Measurements from ENCODE around the gene SLC26A1. TPM values are rescaled to one million over a fixed set of nuclear protein-coding genes. Genes with fewer than 3 reads are reported as not detected.

The SLC26A1 gene
- total RNA-seq, 6 experiments from 2014 or later, result 9.6 to 30.9 (median 23.0) TPM

DNA sequence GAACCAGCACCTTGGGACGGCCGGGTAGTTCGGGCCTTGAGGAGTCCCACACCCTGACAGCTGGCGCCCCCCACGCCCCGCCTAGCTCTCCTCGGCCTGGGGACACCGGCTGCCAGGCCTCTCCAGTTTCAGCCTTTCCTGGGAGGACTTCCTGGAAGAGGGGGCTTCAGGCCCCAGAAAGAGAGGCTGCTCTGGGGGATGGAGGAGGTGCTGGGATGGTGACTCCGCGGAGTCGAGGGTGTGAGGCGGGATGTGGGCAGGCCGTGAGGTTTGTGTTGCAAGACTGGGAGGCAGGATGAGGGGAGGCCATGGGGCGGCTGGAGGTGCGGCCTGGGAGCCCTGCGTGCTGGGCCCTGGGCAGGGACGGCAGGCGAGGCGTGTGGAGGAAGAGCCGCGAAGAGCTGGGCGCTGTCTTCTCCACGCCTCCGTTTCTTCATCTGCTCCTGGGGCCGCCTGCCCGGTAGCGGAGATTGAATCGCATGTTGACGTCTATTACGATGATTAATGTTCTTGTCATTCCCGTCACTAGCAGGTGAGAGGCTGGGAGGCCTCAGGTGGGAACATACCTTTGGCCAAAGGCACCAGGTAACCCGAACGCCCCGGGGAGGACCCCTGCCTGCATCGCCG is 17.3 kb upstream of the SLC26A1 start:
- intact Hi-C loops (cut with DNase I), result no loop called here
- H3K9me3 ChIP-seq, result no peaks in the 10 kb centered on the region
- DNase-seq, result peak; percentile 75 to 84 (median 80)
- WGBS (ENCODE audit: insufficient coverage, low coverage, low lambda C conversion rate, missing lambda C conversion rate), result 11% methylated on average over 6 of the region's 36 CpGs
- H3K4me1 ChIP-seq, result peaks cover 0 to 33% (median 14%) of the 10 kb centered on the region in 4 donors
- ATAC-seq, result peak; percentile 28 to 49 (median 48)
- no peaks in the 10 kb centered on the region for H3K27me3 ChIP-seq
- H3K36me3 ChIP-seq, result peaks cover 0 to 8% (median 0%) of the 10 kb centered on the region in 4 donors
- peak overlapping the region; percentile 48 to 67 (median 62) for H3K4me3 ChIP-seq
- peak overlapping the region in 1 of 3 donors; percentile 40 for H3K27ac ChIP-seq
- TF ChIP-seq, protein P1, sequence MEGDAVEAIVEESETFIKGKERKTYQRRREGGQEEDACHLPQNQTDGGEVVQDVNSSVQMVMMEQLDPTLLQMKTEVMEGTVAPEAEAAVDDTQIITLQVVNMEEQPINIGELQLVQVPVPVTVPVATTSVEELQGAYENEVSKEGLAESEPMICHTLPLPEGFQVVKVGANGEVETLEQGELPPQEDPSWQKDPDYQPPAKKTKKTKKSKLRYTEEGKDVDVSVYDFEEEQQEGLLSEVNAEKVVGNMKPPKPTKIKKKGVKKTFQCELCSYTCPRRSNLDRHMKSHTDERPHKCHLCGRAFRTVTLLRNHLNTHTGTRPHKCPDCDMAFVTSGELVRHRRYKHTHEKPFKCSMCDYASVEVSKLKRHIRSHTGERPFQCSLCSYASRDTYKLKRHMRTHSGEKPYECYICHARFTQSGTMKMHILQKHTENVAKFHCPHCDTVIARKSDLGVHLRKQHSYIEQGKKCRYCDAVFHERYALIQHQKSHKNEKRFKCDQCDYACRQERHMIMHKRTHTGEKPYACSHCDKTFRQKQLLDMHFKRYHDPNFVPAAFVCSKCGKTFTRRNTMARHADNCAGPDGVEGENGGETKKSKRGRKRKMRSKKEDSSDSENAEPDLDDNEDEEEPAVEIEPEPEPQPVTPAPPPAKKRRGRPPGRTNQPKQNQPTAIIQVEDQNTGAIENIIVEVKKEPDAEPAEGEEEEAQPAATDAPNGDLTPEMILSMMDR (IDR thresholded peaks at IDR 0.05), result no peak
- TF ChIP-seq POLR2A (IDR thresholded peaks at IDR 0.05), result no peak

DNA sequence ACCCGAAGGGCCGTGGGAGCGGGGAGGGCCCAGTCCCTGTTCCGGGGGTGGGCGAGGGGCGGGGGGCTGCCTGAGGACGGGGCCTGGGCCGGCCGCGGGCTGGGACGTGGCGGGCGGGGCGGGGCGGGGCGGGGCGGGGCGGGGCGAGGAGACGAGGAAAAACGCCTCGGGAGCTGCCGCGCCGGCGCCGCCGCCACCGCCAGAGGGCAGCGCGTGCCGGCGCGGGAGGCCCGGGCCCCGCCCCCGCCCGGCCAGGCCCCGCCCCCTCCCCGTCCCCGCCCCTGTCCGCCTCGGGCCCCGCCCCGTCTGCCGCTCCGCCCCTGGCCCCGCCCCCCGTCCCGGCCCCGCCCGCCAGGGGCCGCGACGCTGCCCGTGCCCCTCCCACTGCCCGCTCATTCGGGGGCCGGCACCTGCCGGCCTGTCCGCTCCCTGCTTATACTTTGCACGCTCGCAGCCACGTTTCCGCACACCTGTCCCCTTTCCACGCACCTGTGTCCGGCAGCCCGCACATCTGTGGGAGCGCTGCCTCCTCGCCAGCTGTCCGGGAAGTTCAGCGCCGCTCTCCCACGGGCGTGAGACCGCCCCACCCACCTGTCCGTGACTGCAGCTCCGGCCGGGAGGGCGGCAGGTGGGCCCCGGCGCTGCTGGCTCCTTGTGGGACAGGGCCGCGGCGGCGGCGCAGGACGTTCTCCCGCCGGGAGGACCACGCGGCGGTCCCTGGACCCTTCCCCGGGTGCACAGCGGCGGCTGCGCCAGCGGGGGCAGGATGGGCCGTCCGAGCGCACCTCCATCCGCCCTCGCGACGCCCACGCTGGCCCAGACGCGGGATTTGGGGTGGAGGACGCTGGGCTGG is 16.6 kb upstream of the SLC26A1 start:
- no peaks in the 10 kb centered on the region for H3K27me3 ChIP-seq
- ATAC-seq, result peak; percentile 69 to 77 (median 72)

DNA sequence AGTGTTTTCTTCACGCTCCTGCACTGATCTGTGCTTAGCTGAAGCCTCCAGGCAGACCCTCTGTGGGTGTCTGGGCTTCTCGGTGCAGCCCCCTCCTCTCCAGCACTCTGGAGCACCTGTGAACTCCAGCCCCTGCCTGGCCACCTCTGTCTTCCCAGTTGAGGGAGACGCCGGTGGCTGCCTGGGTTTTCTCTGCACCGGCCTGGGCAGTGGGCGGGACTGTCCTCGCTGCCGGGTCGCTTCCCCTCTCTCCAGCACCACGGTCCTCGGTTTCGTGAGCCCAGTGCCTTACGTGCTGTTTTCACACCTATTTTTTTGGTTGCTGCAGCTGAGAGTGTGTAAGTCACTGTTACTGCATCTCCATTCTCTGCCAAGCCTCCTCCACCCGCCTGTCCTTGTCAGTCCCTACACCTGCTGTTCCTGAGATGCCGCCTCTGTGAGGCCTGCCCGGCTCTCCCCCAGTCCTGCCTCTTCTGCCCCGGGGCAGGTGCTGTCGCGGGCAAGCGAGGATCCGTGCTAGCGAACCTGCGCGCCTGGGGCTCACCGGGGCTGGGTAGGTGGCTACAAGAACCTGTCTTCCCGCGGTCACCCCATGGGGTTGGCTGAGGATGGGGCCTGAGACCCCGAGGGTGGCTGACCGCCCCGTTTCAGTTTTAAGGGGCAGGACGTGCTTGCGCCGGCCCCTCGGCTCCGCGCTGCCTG is 15.8 kb upstream of the SLC26A1 start:
- peaks cover 0 to 8% (median 0%) of the 10 kb centered on the region in 4 donors for H3K36me3 ChIP-seq
- DNase-seq (peak in 2 of 3 donors; percentile 69 to 74), ATAC-seq (peak in 3 of 4 donors; percentile 2 to 21 (median 3))
- H3K4me3 ChIP-seq, result peak overlapping the region; percentile 56 to 63 (median 62)
- 5% methylated on average over 25 of the region's 36 CpGs for WGBS (ENCODE audit: insufficient coverage, low coverage, low lambda C conversion rate, missing lambda C conversion rate)
- TF ChIP-seq POLR2A (IDR thresholded peaks at IDR 0.05), result no peak
- TF ChIP-seq, protein P1 (IDR thresholded peaks at IDR 0.05), result no peak
- H3K27ac ChIP-seq, result no peak overlapping the region
- intact Hi-C loops (cut with DNase I), result no loop called here
- H3K9me3 ChIP-seq, result no peaks in the 10 kb centered on the region
- no peaks in the 10 kb centered on the region for H3K27me3 ChIP-seq
- H3K4me1 ChIP-seq, result peaks cover 0 to 33% (median 14%) of the 10 kb centered on the region in 4 donors

More for the DNA sequence above, 16.6 kb upstream of the SLC26A1 start:
- Histone ChIP-seq H3K4me3 (peak overlapping the region; percentile 62 to 67 (median 63)), H3K27ac (peak overlapping the region in 1 of 3 donors; percentile 40), H3K9me3 (no peaks in the 10 kb centered on the region), H3K4me1 (peaks cover 0 to 33% (median 14%) of the 10 kb centered on the region in 4 donors), H3K36me3 (peaks cover 0 to 8% (median 0%) of the 10 kb centered on the region in 4 donors)
- intact Hi-C loops (cut with DNase I), result no loop called here
- WGBS (ENCODE audit: insufficient coverage, low coverage, low lambda C conversion rate, missing lambda C conversion rate), result 0% methylated on average over 16 of the region's 109 CpGs
- TF ChIP-seq, protein P1 (IDR thresholded peaks at IDR 0.05), result peak in 2 of 4 donors; percentile 23 to 50
- TF ChIP-seq POLR2A (IDR thresholded peaks at IDR 0.05), result peak; percentile 21
- DNase-seq, result peak; percentile 86 to 89 (median 87)

DNA sequence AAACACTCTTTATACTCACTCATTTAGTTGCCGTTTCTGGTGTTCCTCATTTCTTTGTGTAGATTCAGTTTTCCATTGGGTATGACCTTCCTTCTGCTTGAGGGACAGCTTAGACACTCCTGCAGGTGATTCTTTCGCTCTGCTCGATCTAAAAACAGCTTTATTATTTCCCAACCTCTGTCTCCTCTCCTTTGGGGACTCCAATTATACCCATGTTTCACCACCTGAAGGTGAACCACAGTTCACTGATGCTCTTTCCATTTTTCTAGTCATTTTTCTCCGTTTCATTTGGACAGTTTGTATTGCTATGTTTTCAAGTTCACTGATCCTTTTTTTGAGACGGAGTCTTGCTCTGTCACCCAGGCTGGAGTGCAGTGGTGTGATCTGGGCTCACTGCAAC is 13.7 kb upstream of the SLC26A1 start:
- peaks cover 0 to 31% (median 8%) of the 10 kb centered on the region in 4 donors for H3K4me1 ChIP-seq
- no peak overlapping the region for H3K4me3 ChIP-seq
- ATAC-seq, result no peak
- H3K36me3 ChIP-seq, result no peaks in the 10 kb centered on the region
- DNase-seq, result no peak
- H3K27ac ChIP-seq, result no peak overlapping the region
- H3K27me3 ChIP-seq, result peaks cover 4 to 9% of the 10 kb centered on the region in 2 donors
- no peaks in the 10 kb centered on the region for H3K9me3 ChIP-seq
- TF ChIP-seq, protein P1 (IDR thresholded peaks at IDR 0.05), result no peak
- no peak for TF ChIP-seq POLR2A (IDR thresholded peaks at IDR 0.05)
- intact Hi-C loops (cut with DNase I), result no loop called here
- 90% methylated on average over 5 of the region's 5 CpGs for WGBS (ENCODE audit: insufficient coverage, low coverage, low lambda C conversion rate, missing lambda C conversion rate)
